Measurements from ENCODE around the gene MAFF.
A peak's percentile ranks its signal among the peaks of the same experiment; 100 is the strongest.
"Not testable (repeated sequence)": the region's sequence is repeated elsewhere in the genome, so short reads cannot be mapped to it uniquely, and the experiment has no call there.

MAFF gene

GRCh38 chr22:38223289-38223960 is 21.6 kb downstream of the MAFF start:
- no peak for DNase-seq (ENCODE audit: low spot score)

- DNase-seq (ENCODE audit: low spot score): no peak
These were observed 25.3 kb downstream of the MAFF start for GRCh38 chr22:38226853-38227649.

GRCh38 chr22:38228326-38228872 is 26.6 kb downstream of the MAFF start:
- DNase-seq (ENCODE audit: low spot score): no peak

- DNase-seq (ENCODE audit: low spot score): no peak
These were observed 27.3 kb downstream of the MAFF start for GRCh38 chr22:38228873-38229740.

- no peak for DNase-seq (ENCODE audit: low spot score)
These were observed 28.5 kb downstream of the MAFF start for GRCh38 chr22:38230108-38230825.

- no peak for DNase-seq (ENCODE audit: low spot score)
These were observed 29.1 kb downstream of the MAFF start for GRCh38 chr22:38230916-38231315.

GRCh38 chr22:38232196-38232595 is 30.4 kb downstream of the MAFF start:
- no peak for DNase-seq (ENCODE audit: low spot score)

GRCh38 chr22:38233427-38233826 is 31.6 kb downstream of the MAFF start:
- no peak for DNase-seq (ENCODE audit: low spot score)

GRCh38 chr22:38233856-38234255 is 32.1 kb downstream of the MAFF start:
- DNase-seq (ENCODE audit: low spot score): not testable (repeated sequence)

GRCh38 chr22:38235240-38235850 is 33.6 kb downstream of the MAFF start:
- DNase-seq (ENCODE audit: low spot score): no peak

GRCh38 chr22:38236786-38237185 is 35.0 kb downstream of the MAFF start:
- no peak for DNase-seq (ENCODE audit: low spot score)

- DNase-seq (ENCODE audit: low spot score): no peak
These were observed 36.8 kb downstream of the MAFF start for GRCh38 chr22:38238519-38239071.

- DNase-seq (ENCODE audit: low spot score): no peak
These were observed 37.4 kb downstream of the MAFF start for GRCh38 chr22:38239101-38239761.

- no peak for DNase-seq (ENCODE audit: low spot score)
These were observed 39.0 kb downstream of the MAFF start for GRCh38 chr22:38240734-38241252.

GRCh38 chr22:38243007-38243765 is 41.4 kb downstream of the MAFF start:
- no peak for DNase-seq (ENCODE audit: low spot score)

GRCh38 chr22:38244106-38244505 is 42.3 kb downstream of the MAFF start:
- DNase-seq (ENCODE audit: low spot score): no peak

- peak; percentile 59 for DNase-seq (ENCODE audit: low spot score)
These were observed 44.4 kb downstream of the MAFF start for GRCh38 chr22:38246046-38246658.

GRCh38 chr22:38246692-38247091 is 44.9 kb downstream of the MAFF start:
- no peak for DNase-seq (ENCODE audit: low spot score)

- DNase-seq (ENCODE audit: low spot score): no peak
These were observed 45.9 kb downstream of the MAFF start for GRCh38 chr22:38247713-38248112.
